Right lobe of liver (tissue), 6 donors: Measurements from ENCODE around the gene LTBP1. TPM values are rescaled to one million over a fixed set of nuclear protein-coding genes. Genes with fewer than 3 reads are reported as not detected.

Experiments used
- ATAC-seq, 4 donors: fragments of 200-7000 bp; cut with Tn5 transposase; one replicate each; pipeline ENCODE4 v1.9.1; 2020; ENCODE audit warnings: mild to moderate bottlenecking in 4 of 4, moderate library complexity in 4 of 4
- DNase-seq, 3 donors: peaks; one replicate each; pipeline ENCODE4 v3.0.0-alpha.2; 2020
- H3K27ac ChIP-seq, 3 donors: fragments of 200-600 bp; one replicate each; pipeline ENCODE4 v1.8.0; 2022
- H3K27me3 ChIP-seq, 2 donors: fragments of 200-600 bp; one replicate each; pipeline ENCODE4 v1.8.0; 2022
- H3K36me3 ChIP-seq, 4 donors: fragments of 200-600 bp; sonication (generic) in 1 of 4; one replicate each; pipeline versions ENCODE4 v1.5.1 to v1.8.0; 2017 to 2022; ENCODE audit warnings: control low read depth in 1 of 4
- H3K4me1 ChIP-seq, 4 donors: fragments of 200-600 bp; sonication (generic) in 1 of 4; one replicate each; pipeline versions ENCODE4 v1.5.1 to v1.8.0; 2017 to 2022; ENCODE audit warnings: control low read depth in 1 of 4
- H3K4me3 ChIP-seq, 3 donors: fragments of 200-600 bp; one replicate each; pipeline ENCODE4 v1.8.0; 2022
- H3K9me3 ChIP-seq, 4 donors: fragments of 200-600 bp; sonication (generic) in 1 of 4; one replicate each; pipeline versions ENCODE4 v1.5.1 to v1.8.0; 2017 to 2022; ENCODE audit warnings: control low read depth in 1 of 4
- CTCF ChIP-seq, 4 donors: fragments of 200-600 bp in 3 of 4; fragments of 450-650 bp in 1 of 4; IDR thresholded peaks; one replicate each; pipeline versions ENCODE4 v1.5.1 to v1.8.0; 2016 to 2022; ENCODE audit warnings: antibody characterized with exemption in 4 of 4, mild to moderate bottlenecking in 2 of 4
- POLR2A ChIP-seq: fragments of 450-650 bp; IDR thresholded peaks from one replicate; pipeline ENCODE4 v1.6.1; 2017; ENCODE audit warnings: antibody characterized with exemption, mild to moderate bottlenecking
- WGBS: methylation state at CpG from one replicate; pipeline ENCODE4 v1.1.6; 2018; ENCODE audit warnings: low coverage, low lambda C conversion rate; ENCODE audit not compliant: insufficient coverage; ENCODE audit errors: missing lambda C conversion rate; 5-methylcytosine and 5-hydroxymethylcytosine counted together
- intact Hi-C, 2 donors: fragments of 100-400 bp; cut with DNase I; formaldehyde crosslinking; loops; one replicate each; pipeline versions ENCODE4 v1.11.2 to v1.14.1; 2022
- total RNA-seq, 6 experiments: library from RNA; depleted of rRNA in 2 of 6; stranded (reverse); fragments of >200 nt in 2 of 6; fragmentation: NEBNext Ultra II Directional in 3 of 6; extraction: Animal tissue kit (Norgen Biotek cat#: 25700) in 3 of 6; gene quantifications; one replicate each; pipeline versions ENCODE4 v1.1.0 to v1.2.4, GENCODE V29; 2016 to 2023
- donor health status: DM: no; HTN: yes; CAD: no.
- donor health status: DM: no; HTN: no; CAD: no.
- donor health status: DM: no; HTN: no; CAD: no.
- donor health status: DM: no; HTN: yes; CAD: no.
- donor health status: DM: no; HTN: yes; CAD: no.

The LTBP1 gene
- total RNA-seq, 6 experiments from 2014 or later, result 5.4 to 14.2 (median 9.1) TPM

GRCh38 chr2:33408109-33408508 is 461.4 kb downstream of the LTBP1 start:
- 76% methylated on average over 2 of the region's 2 CpGs for WGBS
- Histone ChIP-seq H3K27ac (no peak overlapping the region), H3K27me3 (no peaks in the 10 kb centered on the region), H3K36me3 (no peaks in the 10 kb centered on the region), H3K4me1 (no peaks in the 10 kb centered on the region), H3K9me3 (no peaks in the 10 kb centered on the region), H3K4me3 (no peak overlapping the region)
- DNase-seq, result no peak
- no peak for TF ChIP-seq POLR2A
- no peak for TF ChIP-seq CTCF (IDR thresholded peaks at IDR 0.05)
- ATAC-seq, result no peak
- intact Hi-C loops, result no loop called here

- TF ChIP-seq POLR2A (no peak), CTCF (IDR thresholded peaks at IDR 0.05) (no peak)
- no peaks in the 10 kb centered on the region for H3K27me3 ChIP-seq
- DNase-seq (no peak), ATAC-seq (no peak)
- H3K4me1 ChIP-seq, result no peaks in the 10 kb centered on the region
- no peak overlapping the region for H3K27ac ChIP-seq
- WGBS, result 92% methylated on average over 1 of the region's 1 CpG
- H3K9me3 ChIP-seq, result no peaks in the 10 kb centered on the region
- H3K4me3 ChIP-seq, result no peak overlapping the region
- H3K36me3 ChIP-seq, result no peaks in the 10 kb centered on the region
- intact Hi-C loops, result no loop called here
Observed at GRCh38 chr2:33409417-33409955, 462.7 kb downstream of the LTBP1 start.

- no peak for DNase-seq
Observed at GRCh38 chr2:33411765-33412164, 465.0 kb downstream of the LTBP1 start.

DNA sequence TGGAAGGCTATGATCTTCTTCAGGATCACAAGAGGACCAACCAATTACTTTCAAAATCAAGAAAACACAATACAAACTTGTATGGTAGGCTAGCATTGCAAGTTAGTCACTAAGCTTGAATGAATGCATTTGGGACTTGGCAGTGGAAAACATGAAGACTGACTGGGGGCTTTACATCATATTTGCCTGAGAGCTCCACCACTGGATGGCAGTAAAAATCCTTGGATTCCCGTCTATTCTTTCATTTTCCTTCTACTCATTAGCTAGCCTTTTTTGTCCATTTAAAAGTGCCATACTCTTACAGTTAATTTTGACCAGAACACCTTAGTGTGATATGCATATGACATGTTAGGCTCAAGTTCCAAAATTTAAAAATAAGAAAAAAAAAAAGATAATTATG is 466.2 kb downstream of the LTBP1 start:
- peak; percentile 64 to 86 (median 80) for ATAC-seq
- DNase-seq, result no peak
- Histone ChIP-seq H3K27me3 (no peaks in the 10 kb centered on the region), H3K27ac (no peak overlapping the region), H3K36me3 (no peaks in the 10 kb centered on the region), H3K9me3 (no peaks in the 10 kb centered on the region), H3K4me3 (no peak overlapping the region), H3K4me1 (no peaks in the 10 kb centered on the region)
- TF ChIP-seq POLR2A (no peak), CTCF (IDR thresholded peaks at IDR 0.05) (peak; percentile 52 to 64 (median 57))
- WGBS, result 15% methylated on average over 1 of the region's 1 CpG
- intact Hi-C loops, result loop anchor here (10.0 kb wide), 1 partner anchor 172 kb away; no protein-coding TSS in a partner anchor

More at GRCh38 chr2:33411765-33412164, 465.0 kb downstream of the LTBP1 start:
- intact Hi-C loops, result loop anchor here (10.0 kb wide), 1 partner anchor 173 kb away; no protein-coding TSS in a partner anchor
- TF ChIP-seq CTCF (IDR thresholded peaks at IDR 0.05) (no peak), POLR2A (no peak)
- H3K27ac ChIP-seq, result no peak overlapping the region
- H3K27me3 ChIP-seq, result no peaks in the 10 kb centered on the region
- H3K36me3 ChIP-seq, result no peaks in the 10 kb centered on the region
- 16% methylated on average over 3 of the region's 3 CpGs for WGBS
- ATAC-seq, result peak in 3 of 4 donors; percentile 24 to 54 (median 40)
- H3K4me1 ChIP-seq, result no peaks in the 10 kb centered on the region
- no peaks in the 10 kb centered on the region for H3K9me3 ChIP-seq
- H3K4me3 ChIP-seq, result no peak overlapping the region
